Breast epithelium (tissue), 4 donors: ENCODE data around the gene ZNF789. TPM values are rescaled to one million over a fixed set of nuclear protein-coding genes. Genes with fewer than 3 reads are reported as not detected.

ENCODE experiments used
- DNase-seq, 2 donors: peaks; one replicate each; pipeline ENCODE4 v3.0.0-alpha.2; 2019; ENCODE audit warnings: low spot score in 2 of 2
- H3K27ac ChIP-seq, 2 donors: fragments of 200-600 bp; sonication (generic) in 1 of 2; one replicate each; pipeline ENCODE4 v1.5.1; 2016 to 2019; ENCODE audit warnings: mild to moderate bottlenecking in 1 of 2
- H3K27me3 ChIP-seq, 2 donors: fragments of 200-600 bp; sonication (generic) in 1 of 2; one replicate each; pipeline versions ENCODE4 v1.5.1 to v1.6.0; 2017 to 2019; ENCODE audit warnings: control low read depth in 1 of 2, mild to moderate bottlenecking in 1 of 2
- H3K36me3 ChIP-seq: fragments of 200-600 bp; one replicate; pipeline ENCODE4 v1.5.1; 2019
- H3K4me1 ChIP-seq, 2 donors: fragments of 200-600 bp; sonication (generic); one replicate each; pipeline ENCODE4 v1.5.1; 2016 to 2019; ENCODE audit warnings: control low read depth in 1 of 2
- H3K4me3 ChIP-seq, 3 donors: fragments of 200-600 bp; sonication (generic); 1 replicate in 2 of 3; 2 replicates in 1 of 3; pipeline ENCODE4 v1.5.1; 2016 to 2019; ENCODE audit warnings: mild to moderate bottlenecking in 3 of 3, moderate library complexity in 2 of 3
- H3K9me3 ChIP-seq, 2 donors: fragments of 200-600 bp; sonication (generic) in 1 of 2; one replicate each; pipeline ENCODE4 v1.5.1; 2016 to 2019; ENCODE audit warnings: control low read depth in 1 of 2
- CTCF ChIP-seq, 3 donors: fragments of 450-650 bp; IDR thresholded peaks; one replicate each; pipeline ENCODE4 v1.5.1; 2016 to 2017; ENCODE audit warnings: antibody characterized with exemption in 3 of 3, mild to moderate bottlenecking in 3 of 3, moderate library complexity in 3 of 3
- POLR2A ChIP-seq: fragments of 450-650 bp; IDR thresholded peaks from one replicate; pipeline ENCODE4 v1.6.1; 2016; ENCODE audit warnings: antibody characterized with exemption, mild to moderate bottlenecking, moderate library complexity
- POLR2AphosphoS5 ChIP-seq, 3 donors: sonication (generic); formaldehyde crosslinking; IDR thresholded peaks; one replicate each; pipeline ENCODE4 v1.6.1; 2017; ENCODE audit warnings: antibody characterized with exemption in 3 of 3
- intact Hi-C: fragments of 100-400 bp; cut with DNase I; formaldehyde crosslinking; loops from one replicate; pipeline ENCODE4 v1.15.1; 2023; ENCODE audit warnings: low total_unique reads
- total RNA-seq, 3 donors: library from RNA; depleted of rRNA; stranded (reverse); fragments of >200 nt; gene quantifications; one replicate each; pipeline ENCODE4 v1.1.0, GENCODE V29; 2016

ZNF789 gene
- total RNA-seq, 3 donors from 2014 or later: 4.6 to 12.3 (median 8.5) TPM

GRCh38 chr7:99504603-99505323, 32.1 kb downstream of the ZNF789 start, which contains the start of gene ZKSCAN5:
ZKSCAN5 (plus strand) TSS chr7:99504662; CDS start chr7:99506045, 1,383 bp downstream.
- Histone ChIP-seq H3K36me3 (no peaks in the 10 kb centered on the region), H3K9me3 (no peaks in the 10 kb centered on the region), H3K27me3 (no peaks in the 10 kb centered on the region), H3K4me1 (peaks cover 0 to 20% of the 10 kb centered on the region in 2 donors), H3K27ac (peak within 1 kb of the TSS; percentile 96), H3K4me3 (peak within 1 kb of the TSS; percentile 73 to 87 (median 77))
- intact Hi-C loops: no loop called here
- peak; percentile 52 for TF ChIP-seq POLR2A
- no peak for TF ChIP-seq CTCF (IDR thresholded peaks at IDR 0.05)
- TF ChIP-seq POLR2AphosphoS5 (IDR thresholded peaks at IDR 0.05): peak; percentile 62 to 84 (median 65)
- peak; percentile 98 to 99 for DNase-seq

- intact Hi-C loops: no loop called here
- Histone ChIP-seq H3K4me3 (peak overlapping the region; percentile 73 to 87 (median 77)), H3K27ac (peak overlapping the region; percentile 96), H3K9me3 (no peaks in the 10 kb centered on the region), H3K36me3 (no peaks in the 10 kb centered on the region), H3K4me1 (peaks cover 0 to 20% of the 10 kb centered on the region in 2 donors), H3K27me3 (no peaks in the 10 kb centered on the region)
- no peak for TF ChIP-seq CTCF (IDR thresholded peaks at IDR 0.05)
- DNase-seq: no peak
These were observed 32.6 kb downstream of the ZNF789 start for GRCh38 chr7:99505324-99505662.

- Histone ChIP-seq H3K9me3 (no peaks in the 10 kb centered on the region), H3K4me1 (no peaks in the 10 kb centered on the region), H3K27ac (no peak overlapping the region), H3K4me3 (no peak overlapping the region), H3K36me3 (peaks cover 6% of the 10 kb centered on the region), H3K27me3 (no peaks in the 10 kb centered on the region)
- TF ChIP-seq POLR2A: no peak
- no peak for DNase-seq
- intact Hi-C loops: no loop called here
These were observed 41.4 kb downstream of the ZNF789 start for GRCh38 chr7:99514050-99514449.

GRCh38 chr7:99521399-99521798, 48.7 kb downstream of the ZNF789 start:
- H3K27me3 ChIP-seq: no peaks in the 10 kb centered on the region
- no peak overlapping the region for H3K27ac ChIP-seq
- intact Hi-C loops: no loop called here
- TF ChIP-seq POLR2AphosphoS5 (IDR thresholded peaks at IDR 0.05) (no peak), POLR2A (no peak), CTCF (IDR thresholded peaks at IDR 0.05) (no peak)
- no peak for DNase-seq
- H3K36me3 ChIP-seq: peaks cover 3% of the 10 kb centered on the region
- no peaks in the 10 kb centered on the region for H3K4me1 ChIP-seq
- H3K9me3 ChIP-seq: no peaks in the 10 kb centered on the region
- H3K4me3 ChIP-seq: no peak overlapping the region

GRCh38 chr7:99525713-99526440, 53.2 kb downstream of the ZNF789 start:
- no peaks in the 10 kb centered on the region for H3K27me3 ChIP-seq
- no peaks in the 10 kb centered on the region for H3K36me3 ChIP-seq
- H3K9me3 ChIP-seq: peaks cover 18 to 29% of the 10 kb centered on the region in 2 donors
- no peaks in the 10 kb centered on the region for H3K4me1 ChIP-seq
- no peak for DNase-seq
- intact Hi-C loops: no loop called here
- H3K4me3 ChIP-seq: no peak overlapping the region
- TF ChIP-seq CTCF (IDR thresholded peaks at IDR 0.05) (no peak), POLR2AphosphoS5 (IDR thresholded peaks at IDR 0.05) (no peak), POLR2A (no peak)
- no peak overlapping the region for H3K27ac ChIP-seq
